GM12878 (cell line): ENCODE data around the gene CDKN2B-AS1. TPM values are rescaled to one million over a fixed set of nuclear protein-coding genes. Genes with fewer than 3 reads are reported as not detected.

Experiments used
- ATAC-seq: fragments of 200-7000 bp; cut with Tn5 transposase; 3 replicates; pipeline ENCODE4 v1.9.1; 2020; ENCODE audit warnings: mild to moderate bottlenecking, moderate library complexity
- BruUV-seq: library from RNA; stranded (reverse); fragments of 400-500 nt; replicated peaks from 2 replicates; lab custom pipeline; 2021; lab: Mats Ljungman, UMichigan
- CTCF ChIA-PET: fragments of 300-600 bp; sonication (Branson Sonifier 250); formaldehyde crosslinking; extraction: SDS; loops from one replicate; lab custom pipeline; 2021; ENCODE audit warnings: inconsistent platforms; lab: Yijun Ruan, JAX
- POLR2A ChIA-PET: fragments of 350-600 bp; formaldehyde crosslinking; extraction: SDS; loops from one replicate; lab custom pipeline; 2021; ENCODE audit warnings: inconsistent platforms; lab: Charles Lee
- RAD21 ChIA-PET: fragments of 300-600 bp; sonication (Branson Sonifier 250); formaldehyde crosslinking; loops from one replicate; lab custom pipeline; 2023; ENCODE audit warnings: antibody characterized with exemption; ENCODE audit not compliant: unreplicated experiment; lab: Charles Lee
- SMC1A ChIA-PET: fragments of 300-600 bp; sonication (Branson Sonifier 250); formaldehyde crosslinking; loops from one replicate; lab custom pipeline; 2023; ENCODE audit not compliant: unreplicated experiment, uncharacterized antibody; lab: Charles Lee
- DNase-seq: peaks from one replicate; pipeline ENCODE4 v3.0.0-alpha.2; 2011; ENCODE audit warnings: low read depth, low spot score
- FAIRE-seq: peaks from 3 replicates; lab custom pipeline; 2011; peaks lifted over from hg19 to GRCh38; lab: Jason Lieb, UNC
- H2AFZ ChIP-seq: 2 replicates; pipeline ENCODE4 v1.6.0; 2011; ENCODE audit warnings: low read depth, low read length, control low read depth; ENCODE audit not compliant: control insufficient read depth
- H3K27ac ChIP-seq: 2 replicates; pipeline ENCODE4 v1.5.1; 2011; ENCODE audit warnings: control low read depth; ENCODE audit not compliant: control insufficient read depth, insufficient read depth
- H3K27me3 ChIP-seq, 2 experiments: replicated peaks in 1 of 2; 2 replicates each; pipeline versions ENCODE4 v1.6.0 to v1.6.1; 2011; ENCODE audit warnings: low read length in 1 of 2; ENCODE audit not compliant: control insufficient read depth in 2 of 2, insufficient read depth in 2 of 2
- H3K36me3 ChIP-seq, 2 experiments: 2 replicates each; pipeline ENCODE4 v1.5.1; 2011; ENCODE audit warnings: low read length in 1 of 2; ENCODE audit not compliant: control insufficient read depth in 2 of 2, insufficient read depth in 2 of 2
- H3K4me1 ChIP-seq: 2 replicates; pipeline ENCODE4 v1.6.1; 2011; ENCODE audit warnings: mild to moderate bottlenecking, low read length, moderate library complexity, mixed read lengths; ENCODE audit not compliant: control insufficient read depth, insufficient read depth
- H3K4me2 ChIP-seq: 2 replicates; pipeline ENCODE4 v1.6.0; 2011; ENCODE audit warnings: control low read depth; ENCODE audit not compliant: control insufficient read depth, insufficient read depth
- H3K4me3 ChIP-seq: fragments of 200-600 bp; sonication (generic); 2 replicates; pipeline ENCODE4 v1.5.1; 2016
- H3K79me2 ChIP-seq: 2 replicates; pipeline ENCODE4 v1.6.0; 2011; ENCODE audit warnings: low read length; ENCODE audit not compliant: control insufficient read depth, insufficient read depth
- H3K9ac ChIP-seq: 2 replicates; pipeline ENCODE4 v1.8.0; 2011; ENCODE audit warnings: low read length, control low read depth, mixed read lengths; ENCODE audit not compliant: control insufficient read depth, insufficient read depth
- H3K9me3 ChIP-seq: replicated peaks from 3 replicates; pipeline ENCODE4 v1.5.1; 2011; ENCODE audit warnings: mild to moderate bottlenecking, low read length; ENCODE audit not compliant: control insufficient read depth, insufficient read depth
- H4K20me1 ChIP-seq: 2 replicates; pipeline ENCODE4 v1.6.0; 2011; ENCODE audit not compliant: control insufficient read depth, insufficient read depth
- BRCA1 ChIP-seq: IDR thresholded peaks from 2 replicates; pipeline ENCODE4 v1.6.1; 2011; ENCODE audit warnings: low read depth, low read length, improper control_type of control experiment
- CUX1 ChIP-seq: IDR thresholded peaks from 2 replicates; pipeline ENCODE4 v1.6.1; 2012; ENCODE audit warnings: improper control_type of control experiment, low read depth, low read length; ENCODE audit not compliant: insufficient replicate concordance
- EED ChIP-seq: sonication (generic); IDR thresholded peaks from 2 replicates; pipeline ENCODE4 v1.6.1; 2016; ENCODE audit warnings: antibody characterized with exemption, low read depth
- ESRRA ChIP-seq: IDR thresholded peaks from 2 replicates; pipeline ENCODE4 v1.6.1; 2012; ENCODE audit warnings: mild to moderate bottlenecking, low read length, improper control_type of control experiment
- GATAD2B ChIP-seq: fragments of 450-650 bp; conservative IDR thresholded peaks from 2 replicates; pipeline ENCODE4 v1.6.1; 2017; ENCODE audit warnings: low read depth, mild to moderate bottlenecking, moderate library complexity
- NFXL1 ChIP-seq: fragments of 450-650 bp; IDR thresholded peaks from 2 replicates; pipeline ENCODE4 v1.6.1; 2017; ENCODE audit warnings: antibody characterized with exemption, mild to moderate bottlenecking, borderline replicate concordance
- NR2F1 ChIP-seq: fragments of 450-650 bp; conservative IDR thresholded peaks from 2 replicates; pipeline ENCODE4 v1.6.1; 2017; ENCODE audit warnings: mild to moderate bottlenecking
- PAX8 ChIP-seq: fragments of 450-650 bp; IDR thresholded peaks from 2 replicates; pipeline ENCODE4 v1.6.1; 2017; ENCODE audit warnings: mild to moderate bottlenecking, moderate library complexity
- RELB ChIP-seq: fragments of 450-650 bp; IDR thresholded peaks from 2 replicates; pipeline ENCODE4 v1.6.1; 2017; ENCODE audit warnings: low read depth, mild to moderate bottlenecking, moderate library complexity
- STAT3 ChIP-seq: IDR thresholded peaks from 2 replicates; pipeline ENCODE4 v1.6.1; 2011; ENCODE audit warnings: low read depth, low read length, improper control_type of control experiment
- YY1 ChIP-seq: IDR thresholded peaks from 2 replicates; pipeline ENCODE4 v1.6.1; 2011; ENCODE audit warnings: low read depth, mild to moderate bottlenecking, low read length
- ZZZ3 ChIP-seq: IDR thresholded peaks from 2 replicates; pipeline ENCODE4 v1.6.1; 2011; ENCODE audit warnings: low read depth; ENCODE audit not compliant: control insufficient read depth, insufficient read length
- WGBS: methylation state at CpG from one replicate; pipeline ENCODE4 v1.1.6; 2016; ENCODE audit warnings: low lambda C conversion rate; ENCODE audit not compliant: insufficient replicate concordance, insufficient coverage; ENCODE audit errors: missing lambda C conversion rate; 5-methylcytosine and 5-hydroxymethylcytosine counted together
- in situ Hi-C: fragments of 300-500 bp; cut with MboI; formaldehyde crosslinking; loops from 9 replicates; pipeline ENCODE4 v1.14.3; 2018; ENCODE audit warnings: mixed read lengths
- intact Hi-C: fragments of 100-400 bp; cut with micrococcal nuclease; formaldehyde crosslinking; loops from one replicate; pipeline ENCODE4 v1.14.2; 2022; ENCODE audit not compliant: unreplicated experiment
- polyA plus RNA-seq, 11 experiments: library from polyadenylated mRNA; depleted of rRNA in 4 of 11; unstranded in 6 of 11; stranded (reverse) in 5 of 11; fragments of >200 nt; fragmentation: Nextera tagmentation in 4 of 11; fragmentation: Illumina TruSeq in 1 of 11; extraction: Ambion mirVana in 4 of 11; extraction: Trizol in 1 of 11; gene quantifications; 1 replicate in 1 of 11; 2 replicates in 10 of 11; pipeline versions ENCODE4 v1.2.1 to v1.2.3, GENCODE V29; 2011 to 2016; ENCODE audit warnings: inconsistent platforms in 2 of 11, missing spikeins in 2 of 11, low read depth in 1 of 11
- total RNA-seq, 4 experiments: library from RNA; depleted of rRNA in 3 of 4; stranded (reverse); fragments of >200 nt in 3 of 4; fragmentation: Illumina TruSeq in 1 of 4; extraction: Trizol in 1 of 4; gene quantifications; 2 replicates each; pipeline versions ENCODE4 v1.2.1 to v1.2.3, GENCODE V29; 2013 to 2021

CDKN2B-AS1 gene
- total and polyA plus RNA-seq, 10 of the 15 experiments (the other 5 are each of a cell fraction or from before 2014, with no cell fraction given), result 0.22 to 2.2 (median 1.0) TPM; not detected in 1

GRCh38 chr9:21983561-21983935 is 11.0 kb upstream of the CDKN2B-AS1 start:
- BruUV-seq, result no TSS peak
- POLR2A ChIA-PET, result no interaction called here
- H2AFZ ChIP-seq, result no peak overlapping the region
- H3K79me2 ChIP-seq, result no peaks in the 10 kb centered on the region
- H3K27me3 ChIP-seq, result 0 out of 4 replicates have a peak, but pooled peaks cover 0 to 3% of the 10 kb centered on the region in 2 experiments
- H3K4me2 ChIP-seq, result no peak overlapping the region
- no peak overlapping the region for H3K9ac ChIP-seq
- H3K4me3 ChIP-seq, result no peak overlapping the region
- H3K9me3 ChIP-seq, result no peaks in the 10 kb centered on the region
- SMC1A ChIA-PET, result interaction anchor here (0.6 to 1.7 kb wide), 3 partner anchors 23 to 180 kb away, joined by 3 to 4 read pairs (median 4); partner anchors contain the start of gene CDKN2B
- intact Hi-C loops (no loop called here), in situ Hi-C loops (no loop called here)
- H4K20me1 ChIP-seq, result no peaks in the 10 kb centered on the region
- H3K36me3 ChIP-seq, result no peaks in the 10 kb centered on the region
- ATAC-seq (0 out of 3 replicates have a peak, but pooled peaks have one; percentile 24), FAIRE-seq (no peak), DNase-seq (no peak)
- RAD21 ChIA-PET, result no interaction called here
- H3K27ac ChIP-seq, result no peak overlapping the region
- CTCF ChIA-PET, result interaction anchor here (0.7 to 4.9 kb wide), 4 partner anchors 24 to 172 kb away, joined by 3 to 30 read pairs (median 4); partner anchors contain the start of gene CDKN2B
- TF ChIP-seq NR2F1 (no peak), PAX8 (no peak)
- no peaks in the 10 kb centered on the region for H3K4me1 ChIP-seq
- WGBS, result 94% methylated on average over 1 of the region's 1 CpG

GRCh38 chr9:21984101-21984500 is 10.5 kb upstream of the CDKN2B-AS1 start:
- no peaks in the 10 kb centered on the region for H3K36me3 ChIP-seq
- no peak for FAIRE-seq
- ChIA-PET POLR2A (no interaction called here), SMC1A (no interaction called here), RAD21 (no interaction called here), CTCF (interaction anchor here (1.1 to 4.9 kb wide), 2 partner anchors 24 to 171 kb away, joined by 5 to 30 read pairs; partner anchors contain the start of gene CDKN2B)
- intact Hi-C loops (no loop called here), in situ Hi-C loops (no loop called here)
- H3K9me3 ChIP-seq, result no peaks in the 10 kb centered on the region
- no peaks in the 10 kb centered on the region for H3K4me1 ChIP-seq
- H3K79me2 ChIP-seq, result no peaks in the 10 kb centered on the region
- no peak overlapping the region for H3K9ac ChIP-seq
- no peak overlapping the region for H3K4me2 ChIP-seq
- H2AFZ ChIP-seq, result no peak overlapping the region
- H4K20me1 ChIP-seq, result no peaks in the 10 kb centered on the region
- no peak for DNase-seq
- 0 out of 4 replicates have a peak, but pooled peaks cover 0 to 3% of the 10 kb centered on the region in 2 experiments for H3K27me3 ChIP-seq
- H3K27ac ChIP-seq, result no peak overlapping the region
- ATAC-seq, result no peak
- no peak overlapping the region for H3K4me3 ChIP-seq
- no TSS peak for BruUV-seq
- no peak for TF ChIP-seq NFXL1
- no peak for TF ChIP-seq RELB
- no peak for TF ChIP-seq YY1
- TF ChIP-seq GATAD2B, result no peak
- TF ChIP-seq ZZZ3, result no peak
- no peak for TF ChIP-seq BRCA1
- TF ChIP-seq STAT3, result no peak
- TF ChIP-seq CUX1, result no peak
- TF ChIP-seq EED, result no peak
- no peak for TF ChIP-seq ESRRA
